ENCODE measurements around the gene HUNK.

- TF ChIP-seq CTCF (IDR thresholded peaks at IDR 0.05) (no peak), POLR2A (IDR thresholded peaks at IDR 0.05) (no peak)
These were observed 119.6 kb downstream of the HUNK start for GRCh38 chr21:31992391-31992790.
